Measurements from ENCODE around the gene MADD.

MADD gene

DNA sequence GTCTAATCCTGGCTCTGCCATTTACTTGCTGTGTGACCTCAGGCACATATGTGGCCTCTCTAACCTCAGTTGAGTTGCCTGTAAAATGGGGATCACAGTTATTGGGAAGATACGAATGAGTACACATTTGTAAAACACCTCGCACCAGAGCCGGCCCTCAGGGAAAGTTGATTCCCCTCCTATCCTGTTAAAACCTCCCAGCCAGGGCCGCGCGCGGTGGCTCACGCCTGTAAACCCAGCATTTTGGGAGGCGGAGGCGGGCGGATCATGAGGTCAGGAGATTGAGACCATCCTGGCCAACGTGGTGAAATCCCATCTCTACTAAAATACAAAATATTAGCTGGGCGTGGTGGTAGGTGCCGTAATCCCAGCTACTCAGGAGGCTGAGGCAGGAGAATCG lies 90.4 kb downstream of the MADD start:
- DNase-seq: no peak

DNA sequence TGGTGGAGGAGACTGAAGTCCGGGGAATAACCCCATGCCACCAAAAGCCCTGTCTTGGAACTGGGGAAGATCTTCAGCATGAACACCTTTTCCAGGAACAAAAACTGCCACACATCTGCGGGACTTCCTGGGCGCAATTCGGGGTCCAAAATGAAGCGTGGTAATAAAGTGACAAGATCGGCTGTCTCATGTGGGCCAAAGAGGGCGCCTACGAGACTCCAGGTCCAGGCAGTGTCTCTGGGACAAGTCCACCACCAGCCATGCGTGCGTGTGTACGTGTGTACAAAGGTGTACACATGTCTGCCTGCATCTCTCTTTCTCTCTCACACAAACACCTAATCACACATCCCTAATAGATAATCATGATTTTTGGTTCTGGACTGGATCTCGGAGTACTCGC lies 91.5 kb downstream of the MADD start:
- no peak for DNase-seq

DNA sequence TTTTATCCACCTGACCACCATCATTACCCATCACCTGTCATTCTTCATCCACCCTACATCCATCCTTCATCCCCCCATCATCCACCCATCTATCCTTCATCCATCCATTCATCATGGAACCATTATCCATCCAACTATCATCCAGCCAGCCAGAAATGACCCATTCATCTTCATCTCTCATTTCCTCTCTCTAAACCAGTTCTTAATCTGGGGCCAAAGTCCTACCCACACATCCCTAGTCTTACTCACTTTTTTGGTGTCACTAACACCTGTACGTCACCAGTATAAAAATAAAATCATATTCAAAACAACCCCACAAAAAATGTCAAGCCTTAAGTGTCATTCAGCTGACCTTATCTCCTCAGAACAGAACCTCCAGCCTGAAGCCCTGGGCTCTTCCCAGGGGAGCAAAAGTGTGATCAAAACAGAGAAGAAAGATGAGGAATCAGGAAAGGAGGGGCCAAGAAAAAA lies 96.1 kb downstream of the MADD start:
- no peak for DNase-seq

DNA sequence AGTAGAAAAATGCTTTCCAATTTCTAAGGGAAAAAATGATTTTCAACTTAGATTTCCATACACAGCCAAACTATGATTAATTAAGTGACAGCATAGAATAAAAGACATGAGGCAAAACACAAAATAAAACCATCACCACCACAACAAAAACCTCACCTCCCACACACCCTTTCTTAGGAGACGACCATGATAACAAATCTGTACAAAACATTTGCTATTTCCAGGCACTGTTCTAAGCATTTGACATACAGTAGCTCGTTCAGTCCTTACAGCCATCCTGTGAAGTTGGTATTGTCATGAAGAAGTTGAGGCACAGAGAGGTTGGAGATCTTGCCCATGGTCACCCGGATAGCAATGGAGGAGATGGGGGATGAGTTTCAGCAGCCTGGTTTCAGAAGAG lies 99.7 kb downstream of the MADD start:
- no peak for DNase-seq

DNA sequence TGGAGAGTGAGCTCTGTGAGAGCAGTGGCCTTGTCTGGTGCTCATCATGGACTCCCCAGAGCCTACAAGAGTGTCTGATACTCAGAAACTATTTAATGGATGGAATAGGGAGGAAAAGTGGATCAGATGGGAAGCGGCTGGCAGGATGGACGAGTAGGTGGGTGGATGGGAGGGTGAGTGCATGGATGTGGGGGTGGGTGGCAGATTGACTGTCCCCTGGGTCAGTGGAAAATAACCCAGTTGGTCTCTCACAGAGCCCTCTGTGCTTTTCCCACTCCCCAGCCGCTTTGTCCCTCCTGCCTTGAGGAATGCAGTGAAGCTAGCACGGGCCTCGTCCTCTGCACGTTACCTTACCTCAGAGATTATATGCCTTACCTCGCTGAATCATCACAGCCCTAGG lies 102.5 kb downstream of the MADD start:
- no peak for DNase-seq

DNA sequence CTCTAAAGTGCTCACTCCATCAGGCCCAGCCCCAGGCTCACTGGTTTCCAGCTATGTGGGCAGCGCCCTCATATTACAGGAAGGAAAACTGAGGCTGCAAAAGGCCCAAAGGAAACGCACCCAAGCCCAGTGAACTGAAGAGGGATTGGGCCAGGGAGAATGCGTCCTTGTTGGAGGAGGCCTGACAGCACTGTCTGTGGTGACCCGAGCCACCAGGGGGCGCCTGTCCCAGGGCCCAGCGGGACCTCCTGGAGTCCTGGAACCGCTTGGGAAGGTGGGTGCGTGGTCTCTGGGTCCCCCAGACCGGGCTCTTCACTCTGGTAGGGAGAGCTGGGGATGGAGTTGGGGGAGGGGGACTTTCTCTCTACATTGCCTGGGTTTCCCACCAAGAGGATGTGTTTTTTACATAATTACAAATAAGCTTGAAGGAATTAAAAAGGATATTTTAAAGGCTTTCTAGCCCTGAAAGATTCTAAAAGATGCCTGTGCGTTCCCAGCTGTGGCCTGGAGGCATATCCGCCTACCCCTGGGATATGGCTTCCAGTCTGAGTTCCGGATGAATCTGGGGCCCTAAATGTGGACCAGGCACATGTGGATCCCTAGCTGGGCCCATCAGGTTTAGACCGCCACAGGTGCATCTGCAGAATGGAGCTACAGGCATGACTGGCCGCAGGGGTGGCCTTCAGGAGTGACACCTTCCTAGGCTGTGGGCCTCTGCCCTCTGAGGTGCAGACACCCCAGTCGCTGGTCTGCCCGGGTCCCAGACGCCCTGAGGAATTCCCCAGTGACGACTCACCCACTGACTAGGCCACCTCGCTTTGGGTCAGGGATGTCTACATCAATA lies 104.2 kb downstream of the MADD start:
- no peak for DNase-seq

DNA sequence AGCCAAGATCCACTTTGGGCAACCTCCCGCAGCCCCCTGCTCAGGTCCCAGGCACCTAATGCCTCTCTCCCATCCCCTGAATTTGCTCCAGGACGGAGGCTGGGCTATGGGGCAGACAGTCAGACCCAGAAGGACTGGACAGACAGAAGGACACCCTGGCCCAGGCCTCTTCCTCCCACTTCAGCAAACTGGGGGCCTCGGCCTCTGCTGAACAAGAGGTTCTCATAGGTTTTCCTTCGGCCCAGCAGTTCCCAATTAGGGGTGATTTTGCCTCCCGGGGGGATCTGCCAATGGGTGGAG lies 104.7 kb downstream of the MADD start:
- no peak for DNase-seq

DNA sequence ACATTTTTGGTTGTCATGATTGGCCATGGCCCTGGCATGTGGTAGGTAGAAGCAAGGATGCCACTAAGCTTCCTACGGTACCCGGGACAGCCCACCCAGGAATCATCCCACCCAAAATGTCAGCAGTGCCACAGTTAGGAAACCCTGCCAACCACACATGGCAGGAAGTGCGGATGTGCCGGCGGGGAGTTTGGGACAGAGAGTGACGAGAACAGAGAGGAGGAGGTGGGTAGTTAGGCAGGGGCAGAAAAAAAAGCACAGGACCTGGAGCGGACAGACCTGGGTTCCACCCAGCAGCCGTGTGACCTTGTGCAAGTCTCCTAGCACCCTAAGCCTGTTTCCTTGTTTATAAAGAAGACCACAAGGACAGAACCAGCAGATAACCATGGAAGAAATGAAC lies 105.1 kb downstream of the MADD start:
- DNase-seq: no peak

DNA sequence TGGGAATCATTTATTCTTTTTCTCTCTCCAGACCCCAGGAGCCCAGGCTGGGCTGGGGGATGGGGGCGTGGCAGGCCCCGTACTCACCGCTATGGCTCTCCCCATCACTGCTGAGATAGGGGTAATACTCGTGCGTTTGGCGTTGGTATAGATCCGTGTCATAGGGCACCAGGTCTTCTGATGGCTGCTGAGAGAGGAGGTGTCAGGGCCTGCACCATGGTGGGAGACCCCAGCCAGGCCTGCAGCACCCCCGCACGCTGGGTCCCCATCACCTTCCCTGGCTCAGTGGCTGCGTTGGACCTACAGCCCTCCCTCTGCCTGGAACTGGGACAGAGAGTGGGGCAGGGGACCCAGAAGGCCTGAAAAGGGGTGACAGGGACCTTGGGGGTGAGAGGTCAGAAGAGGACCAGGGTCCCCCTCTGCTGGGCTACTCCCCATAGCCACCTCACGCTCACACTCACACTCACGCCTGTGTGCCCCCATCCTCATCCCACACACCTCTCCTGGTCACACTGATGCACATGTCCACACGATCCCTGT lies 105.7 kb downstream of the MADD start:
- DNase-seq: no peak

DNA sequence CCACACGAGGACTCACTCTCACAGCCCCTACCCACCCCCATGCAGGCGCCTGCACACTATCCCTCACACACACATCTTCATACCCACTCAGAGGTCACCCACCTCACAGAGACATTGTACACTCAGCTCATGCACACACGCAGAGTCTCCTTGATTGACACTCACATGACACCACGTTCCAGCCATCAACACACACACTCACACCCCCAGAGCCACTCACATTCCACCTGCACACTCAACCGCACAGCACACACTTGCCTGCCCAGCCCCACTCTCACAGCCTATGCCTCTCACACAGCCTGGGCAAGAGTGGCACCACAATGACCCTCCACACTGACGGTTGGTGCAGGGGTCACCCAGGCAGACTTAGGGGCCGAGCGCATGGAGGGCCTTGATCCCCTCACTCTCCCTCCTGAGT lies 106.2 kb downstream of the MADD start:
- no peak for DNase-seq

DNA sequence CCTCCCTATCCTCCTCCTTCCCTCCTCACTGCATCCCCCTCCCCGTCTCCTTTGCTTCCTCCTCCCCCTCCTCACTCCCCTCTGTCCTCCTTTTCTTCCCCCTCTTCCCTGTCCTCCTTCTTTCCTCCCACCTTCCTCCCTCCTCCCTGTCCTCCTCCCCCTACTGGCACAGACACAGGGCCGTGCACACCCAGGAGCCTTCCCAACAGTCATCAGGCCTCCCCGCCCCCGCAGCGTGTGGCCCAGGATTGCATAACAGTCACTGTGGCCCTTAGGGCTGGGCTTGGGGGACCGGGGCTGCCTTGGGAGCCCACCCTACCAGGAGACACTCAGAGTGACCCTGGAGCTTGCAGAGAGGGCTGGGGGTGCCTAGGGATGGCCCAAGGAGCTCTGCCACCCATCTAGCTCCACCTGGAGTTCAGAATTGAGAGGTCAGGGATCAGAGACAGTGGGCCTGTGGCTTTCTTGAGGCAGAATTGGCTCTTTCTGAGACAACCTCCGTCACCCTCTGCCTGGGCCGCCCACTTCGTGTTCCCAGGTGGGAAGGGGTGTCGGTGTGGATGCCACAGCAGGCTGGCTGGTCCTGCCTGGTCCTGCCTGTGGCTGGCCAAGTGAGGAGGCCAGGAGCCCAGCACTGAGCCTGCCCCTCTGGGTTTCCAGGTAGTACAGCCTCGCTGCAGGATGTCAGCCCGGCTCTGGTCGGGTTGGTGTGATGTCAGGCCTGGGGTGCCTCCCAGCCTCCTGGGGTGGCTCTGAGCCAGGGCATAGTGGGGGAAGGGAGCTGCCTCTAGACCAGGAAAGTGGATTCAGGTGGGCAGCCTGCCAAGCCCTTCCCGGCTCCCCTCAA lies 106.8 kb downstream of the MADD start:
- no peak for DNase-seq

DNA sequence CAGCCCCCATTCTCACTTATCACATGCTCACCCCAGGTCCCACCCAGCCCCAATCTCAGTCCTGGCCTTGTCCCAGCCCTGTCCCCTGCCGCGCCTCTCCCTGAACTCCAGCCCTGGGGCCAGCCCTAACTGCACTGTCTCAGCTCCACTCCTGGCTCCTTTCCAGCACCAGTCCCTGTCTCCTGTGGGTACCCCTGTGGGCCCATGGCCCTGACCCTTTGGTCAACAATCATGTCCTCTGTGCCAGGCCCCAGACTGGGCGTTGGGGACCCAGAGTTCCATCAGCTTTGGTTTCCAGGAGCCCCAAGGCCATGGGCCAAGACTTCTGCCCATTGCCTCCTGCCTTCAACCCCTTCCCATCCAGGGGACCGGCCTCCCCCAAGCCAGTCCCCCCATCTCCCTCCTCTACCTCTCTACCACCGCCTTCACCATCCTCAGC lies 107.7 kb downstream of the MADD start:
- no peak for DNase-seq

DNA sequence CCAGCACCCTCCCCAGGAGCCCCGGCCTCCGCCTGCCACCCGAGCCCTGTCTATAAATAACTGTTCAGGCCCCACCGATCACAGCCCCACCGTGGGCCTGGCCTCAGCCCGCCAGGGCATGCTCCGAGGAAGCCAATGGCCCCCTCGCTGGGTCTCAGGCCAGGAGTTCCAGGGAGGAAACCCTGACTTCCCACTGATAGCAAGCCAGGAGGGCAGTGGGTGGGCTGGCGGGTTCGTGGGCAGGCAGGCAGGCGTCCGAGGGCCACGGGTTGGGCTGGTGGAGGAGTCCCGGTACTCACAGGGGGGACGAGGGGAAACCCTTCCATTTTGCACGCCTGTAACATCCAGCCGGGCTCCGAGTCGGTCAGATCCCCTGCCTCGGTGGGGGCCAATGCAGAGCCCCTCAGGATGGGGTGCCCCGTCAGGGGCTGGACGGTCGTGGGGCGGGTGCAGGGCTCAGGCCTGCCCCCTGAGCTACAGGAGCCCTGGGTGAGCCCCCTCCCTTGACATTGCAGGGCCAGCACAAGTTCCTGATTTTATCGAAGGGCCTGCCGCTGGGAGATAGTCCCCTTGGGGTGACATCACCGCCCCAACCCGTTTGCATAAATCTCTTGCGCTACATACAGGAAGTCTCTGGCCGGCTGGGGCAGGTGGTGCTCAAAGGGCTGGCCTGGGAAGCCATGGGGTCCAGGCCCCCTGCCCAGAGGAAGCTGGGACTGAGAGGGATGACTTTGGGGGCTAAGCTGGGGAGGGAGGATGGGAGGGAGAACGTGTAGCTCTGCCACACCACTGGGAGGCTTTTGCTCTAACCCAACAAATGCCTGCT lies 108.3 kb downstream of the MADD start, which contains the start of gene SPI1:
Gene SPI1, minus strand, starts transcription at position 538 of the 826 bp plus-strand sequence. Its CDS starts 194 bp downstream, at position 344.
- no peak for DNase-seq

DNA sequence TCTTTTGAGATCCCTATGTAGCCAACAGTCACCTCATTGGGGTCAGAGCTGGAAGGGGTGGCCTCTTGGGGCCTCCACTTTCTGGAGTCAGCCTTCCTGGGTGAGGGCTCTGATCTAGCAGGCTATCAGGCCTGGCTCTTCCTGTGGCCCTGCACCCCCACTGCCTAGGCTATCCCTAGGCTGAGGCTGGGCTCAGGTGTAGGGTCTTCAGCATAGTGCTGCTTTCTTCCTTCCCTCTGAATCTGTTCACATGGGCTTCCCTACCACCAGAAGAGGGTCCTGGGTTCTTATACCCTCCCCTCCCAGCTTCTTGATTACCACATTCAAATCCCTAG lies 108.9 kb downstream of the MADD start:
- no peak for DNase-seq

DNA sequence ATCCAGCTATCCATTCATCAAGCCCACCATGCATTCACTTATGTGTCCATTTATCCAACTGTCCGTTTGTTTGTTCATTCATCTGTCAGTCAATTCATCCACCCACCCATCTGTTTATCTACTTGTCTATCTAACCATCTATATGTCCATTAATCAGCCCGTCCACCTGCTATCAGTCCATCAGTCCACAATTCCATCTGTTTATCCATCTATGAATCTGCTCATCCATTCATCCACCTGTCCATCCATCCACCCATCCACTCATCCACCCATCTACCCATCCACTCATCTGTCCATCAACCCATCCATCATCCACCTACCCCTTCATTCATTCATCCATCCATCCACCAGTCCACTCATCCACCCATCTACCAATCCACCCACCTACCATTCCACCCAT lies 109.4 kb downstream of the MADD start:
- DNase-seq: no peak

All from 8988T (cell line).